PFSK-1 (cell line): ENCODE measurements around the gene WDR86.

ENCODE experiments used
- POLR2AphosphoS5 ChIP-seq: IDR thresholded peaks from 2 replicates; pipeline ENCODE4 v1.6.1; 2012; ENCODE audit warnings: low read depth, mild to moderate bottlenecking, control low read depth, low read length, moderate library complexity
- SIN3A ChIP-seq: IDR thresholded peaks from 2 replicates; pipeline ENCODE4 v1.6.1; 2012; ENCODE audit warnings: mild to moderate bottlenecking, low read length, moderate library complexity, borderline replicate concordance; ENCODE audit not compliant: insufficient read depth
- TAF1 ChIP-seq: IDR thresholded peaks from 2 replicates; pipeline ENCODE4 v1.6.1; 2012; ENCODE audit warnings: low read length, control low read depth, borderline replicate concordance; ENCODE audit not compliant: insufficient read depth
- TF ChIP-seq, protein P1 (sequence below), 2 experiments: IDR thresholded peaks; 2 replicates each; pipeline versions ENCODE4 v1.6.1 to v1.8.0; 2011 to 2012; ENCODE audit warnings: low read depth in 2 of 2, low read length in 2 of 2, control low read depth in 1 of 2, inconsistent platforms in 1 of 2, mild to moderate bottlenecking in 1 of 2, moderate library complexity in 1 of 2; ENCODE audit not compliant: insufficient read depth in 1 of 2

DNA sequence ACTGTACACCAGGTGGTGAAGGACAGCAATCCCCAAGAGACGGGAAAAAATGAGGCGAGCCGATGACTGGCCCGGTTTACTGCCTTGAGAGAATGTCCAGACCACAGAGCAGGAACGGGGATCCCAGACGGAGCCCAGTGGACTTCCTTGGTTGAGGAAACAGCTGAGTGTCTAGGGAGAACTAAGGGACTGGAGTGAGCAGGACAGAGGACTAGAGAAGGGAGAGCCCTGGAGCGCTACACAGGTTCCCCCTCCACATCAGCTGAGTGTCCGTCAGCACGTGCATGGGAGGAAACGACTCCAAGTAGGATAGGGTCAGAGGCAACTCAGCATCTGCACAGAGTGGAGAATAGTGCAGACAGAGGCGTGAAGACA, 7.1 kb upstream of the WDR86 start:
- TF ChIP-seq POLR2AphosphoS5 (no peak), TAF1 (no peak), SIN3A (no peak)
- TF ChIP-seq, protein P1, sequence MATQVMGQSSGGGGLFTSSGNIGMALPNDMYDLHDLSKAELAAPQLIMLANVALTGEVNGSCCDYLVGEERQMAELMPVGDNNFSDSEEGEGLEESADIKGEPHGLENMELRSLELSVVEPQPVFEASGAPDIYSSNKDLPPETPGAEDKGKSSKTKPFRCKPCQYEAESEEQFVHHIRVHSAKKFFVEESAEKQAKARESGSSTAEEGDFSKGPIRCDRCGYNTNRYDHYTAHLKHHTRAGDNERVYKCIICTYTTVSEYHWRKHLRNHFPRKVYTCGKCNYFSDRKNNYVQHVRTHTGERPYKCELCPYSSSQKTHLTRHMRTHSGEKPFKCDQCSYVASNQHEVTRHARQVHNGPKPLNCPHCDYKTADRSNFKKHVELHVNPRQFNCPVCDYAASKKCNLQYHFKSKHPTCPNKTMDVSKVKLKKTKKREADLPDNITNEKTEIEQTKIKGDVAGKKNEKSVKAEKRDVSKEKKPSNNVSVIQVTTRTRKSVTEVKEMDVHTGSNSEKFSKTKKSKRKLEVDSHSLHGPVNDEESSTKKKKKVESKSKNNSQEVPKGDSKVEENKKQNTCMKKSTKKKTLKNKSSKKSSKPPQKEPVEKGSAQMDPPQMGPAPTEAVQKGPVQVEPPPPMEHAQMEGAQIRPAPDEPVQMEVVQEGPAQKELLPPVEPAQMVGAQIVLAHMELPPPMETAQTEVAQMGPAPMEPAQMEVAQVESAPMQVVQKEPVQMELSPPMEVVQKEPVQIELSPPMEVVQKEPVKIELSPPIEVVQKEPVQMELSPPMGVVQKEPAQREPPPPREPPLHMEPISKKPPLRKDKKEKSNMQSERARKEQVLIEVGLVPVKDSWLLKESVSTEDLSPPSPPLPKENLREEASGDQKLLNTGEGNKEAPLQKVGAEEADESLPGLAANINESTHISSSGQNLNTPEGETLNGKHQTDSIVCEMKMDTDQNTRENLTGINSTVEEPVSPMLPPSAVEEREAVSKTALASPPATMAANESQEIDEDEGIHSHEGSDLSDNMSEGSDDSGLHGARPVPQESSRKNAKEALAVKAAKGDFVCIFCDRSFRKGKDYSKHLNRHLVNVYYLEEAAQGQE (IDR thresholded peaks at IDR 0.05; ENCODE audit: insufficient read depth in 1 of 2, low read depth in 2 of 2, low read length in 2 of 2), result no peak
